Heart right ventricle (tissue), 16 donors: ENCODE results near the gene MAD1L1. TPM values are rescaled to one million over a fixed set of nuclear protein-coding genes. Genes with fewer than 3 reads are reported as not detected.
A peak's percentile ranks its signal among the peaks of the same experiment; 100 is the strongest.

Experiments
- ATAC-seq, 8 donors: fragments of 200-7000 bp; cut with Tn5 transposase; one replicate each; pipeline ENCODE4 v1.9.1; 2020; ENCODE audit warnings: mild to moderate bottlenecking in 8 of 8, moderate library complexity in 8 of 8, moderate number of reproducible peaks in 1 of 8
- DNase-seq, 2 donors: peaks; one replicate each; pipeline ENCODE4 v3.0.0-alpha.2; 2020
- H3K27ac ChIP-seq, 10 donors: fragments of 200-600 bp; sonication (generic) in 2 of 10; one replicate each; pipeline versions ENCODE4 v1.5.0 to v1.8.0; 2020 to 2022; ENCODE audit warnings: mild to moderate bottlenecking in 3 of 10
- H3K27me3 ChIP-seq, 7 donors: fragments of 200-600 bp; one replicate each; pipeline ENCODE4 v1.8.0; 2021 to 2022; ENCODE audit warnings: mild to moderate bottlenecking in 2 of 7
- H3K36me3 ChIP-seq, 9 donors: fragments of 200-600 bp; sonication (generic) in 1 of 9; one replicate each; pipeline versions ENCODE4 v1.5.0 to v1.8.0; 2020 to 2022; ENCODE audit warnings: mild to moderate bottlenecking in 2 of 9
- H3K4me1 ChIP-seq, 9 donors: fragments of 200-600 bp; sonication (generic) in 1 of 9; one replicate each; pipeline versions ENCODE4 v1.5.0 to v1.8.0; 2020 to 2022; ENCODE audit warnings: mild to moderate bottlenecking in 4 of 9
- H3K4me3 ChIP-seq, 10 donors: fragments of 200-600 bp; sonication (generic) in 2 of 10; one replicate each; pipeline versions ENCODE4 v1.5.0 to v1.8.0; 2020 to 2022; ENCODE audit warnings: mild to moderate bottlenecking in 7 of 10, moderate library complexity in 2 of 10
- H3K9me3 ChIP-seq, 11 donors: fragments of 200-600 bp in 10 of 11; sonication (generic) in 2 of 11; one replicate each; pipeline versions ENCODE4 v1.5.0 to v1.8.0; 2013 to 2022; ENCODE audit warnings: mild to moderate bottlenecking in 2 of 11, control low read depth in 1 of 11, moderate library complexity in 1 of 11
- WGBS, 2 donors: extraction: QIAGEN DNeasy Blood & Tissue Kit; methylation state at CpG; one replicate each; pipeline ENCODE4 v1.1.7; 2013; ENCODE audit warnings: inconsistent platforms in 1 of 2; 5-methylcytosine and 5-hydroxymethylcytosine counted together
- intact Hi-C, 10 donors: fragments of 100-400 bp; cut with DNase I; formaldehyde crosslinking; loops; one replicate each; pipeline versions ENCODE4 v1.11.1 to v1.14.2; 2022
- polyA plus RNA-seq, 2 donors: library from polyadenylated mRNA; stranded (reverse); fragments of 200-250 nt; gene quantifications; one replicate each; pipeline ENCODE4 v1.2.3, GENCODE V29; 2013
- total RNA-seq, 10 donors: library from RNA; stranded (reverse); fragmentation: NEBNext Ultra II Directional in 3 of 10; extraction: Animal tissue kit (Norgen Biotek cat#: 25700) in 3 of 10; gene quantifications; one replicate each; pipeline versions ENCODE4 v1.2.1 to v1.2.4, GENCODE V29; 2021 to 2023
- TF ChIP-seq, protein P1 (sequence below), 9 donors: fragments of 200-600 bp; sonication (generic) in 2 of 9; IDR thresholded peaks; one replicate each; pipeline versions ENCODE4 v1.5.0 to v1.8.0; 2021 to 2022; ENCODE audit warnings: antibody characterized with exemption in 9 of 9, mild to moderate bottlenecking in 5 of 9, moderate library complexity in 1 of 9
- donor health status: Arrhythmogenic right ventricular cardiomyopathy.
- donor health status: ischemic (EF 13 %, LVEDD 7.1; RV severe dilation, severe dysfunction).
- donor health status: healthy with polysubstance abuse.
- donor health status: DM: no; HTN: yes; CAD: no.
- donor health status: DM: no; HTN: no; CAD: no.
- donor health status: ischemic (EF 25% LVEDD 6.9; RV normal size, moderate dysfunction).
- donor health status: ischemic (EF 25% LVEDD 5.7; RV mildly dilated, moderate dysfunction).
- donor health status: healthy.
- donor health status: DM: yes; HTN: yes; CAD: no.
- donor health status: Ischemic cardiomyopathy.
- donor health status: ischemic (EF 35%, LVEDD 5.7; RV mildly dilated, moderate dysfunction).
- donor health status: nonischemic (EF 11% LVEDD 7.7; RV severe dilation, severe dysfunction).
- donor health status: DM: yes; HTN: yes; CAD: no.
- donor health status: PGD.
- donor health status: ischemic (EF 29% LVEDD 5.4; RV normal size, mild dysfunction).
- donor health status: nonischemic (EF 23%, LVEDD 6.1; RV moderate dilation, normal function).

Gene MAD1L1
- total and polyA plus RNA-seq, 12 donors = 13.8 to 46.8 (median 20.2) TPM

DNA sequence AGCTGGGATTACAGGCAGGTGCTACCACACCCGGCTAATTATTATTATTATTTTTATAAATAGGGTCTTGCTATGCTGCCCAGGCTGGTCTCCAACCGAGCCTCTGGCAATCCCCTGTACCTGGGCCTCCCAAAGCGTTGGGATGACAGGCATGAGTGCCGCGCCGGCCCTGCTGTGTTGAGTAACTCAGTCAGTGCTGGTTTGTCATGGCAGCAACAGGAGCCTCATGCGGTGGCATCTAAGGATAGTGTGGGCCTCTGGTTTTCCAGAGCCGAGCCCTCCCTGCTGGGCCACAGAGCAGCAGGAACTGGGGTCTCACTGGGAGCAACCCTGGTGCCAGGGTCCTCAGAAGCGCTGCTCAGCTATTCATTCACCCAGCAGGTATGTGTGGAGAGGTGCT is 318.0 kb downstream of the MAD1L1 start:
- WGBS, 2 donors = 83 to 95% methylated on average over 9 of the region's 9 CpGs
- no peaks in the 10 kb centered on the region for H3K27me3 ChIP-seq
- ATAC-seq (no peak), DNase-seq (no peak)
- H3K27ac ChIP-seq = no peak overlapping the region
- H3K4me3 ChIP-seq = no peak overlapping the region
- no peaks in the 10 kb centered on the region for H3K9me3 ChIP-seq
- H3K36me3 ChIP-seq = no peaks in the 10 kb centered on the region
- H3K4me1 ChIP-seq = peaks cover 10 to 45% (median 24%) of the 10 kb centered on the region in 9 donors
- intact Hi-C loops = no loop called here
- TF ChIP-seq, protein P1, sequence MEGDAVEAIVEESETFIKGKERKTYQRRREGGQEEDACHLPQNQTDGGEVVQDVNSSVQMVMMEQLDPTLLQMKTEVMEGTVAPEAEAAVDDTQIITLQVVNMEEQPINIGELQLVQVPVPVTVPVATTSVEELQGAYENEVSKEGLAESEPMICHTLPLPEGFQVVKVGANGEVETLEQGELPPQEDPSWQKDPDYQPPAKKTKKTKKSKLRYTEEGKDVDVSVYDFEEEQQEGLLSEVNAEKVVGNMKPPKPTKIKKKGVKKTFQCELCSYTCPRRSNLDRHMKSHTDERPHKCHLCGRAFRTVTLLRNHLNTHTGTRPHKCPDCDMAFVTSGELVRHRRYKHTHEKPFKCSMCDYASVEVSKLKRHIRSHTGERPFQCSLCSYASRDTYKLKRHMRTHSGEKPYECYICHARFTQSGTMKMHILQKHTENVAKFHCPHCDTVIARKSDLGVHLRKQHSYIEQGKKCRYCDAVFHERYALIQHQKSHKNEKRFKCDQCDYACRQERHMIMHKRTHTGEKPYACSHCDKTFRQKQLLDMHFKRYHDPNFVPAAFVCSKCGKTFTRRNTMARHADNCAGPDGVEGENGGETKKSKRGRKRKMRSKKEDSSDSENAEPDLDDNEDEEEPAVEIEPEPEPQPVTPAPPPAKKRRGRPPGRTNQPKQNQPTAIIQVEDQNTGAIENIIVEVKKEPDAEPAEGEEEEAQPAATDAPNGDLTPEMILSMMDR (IDR thresholded peaks at IDR 0.05) = no peak

DNA sequence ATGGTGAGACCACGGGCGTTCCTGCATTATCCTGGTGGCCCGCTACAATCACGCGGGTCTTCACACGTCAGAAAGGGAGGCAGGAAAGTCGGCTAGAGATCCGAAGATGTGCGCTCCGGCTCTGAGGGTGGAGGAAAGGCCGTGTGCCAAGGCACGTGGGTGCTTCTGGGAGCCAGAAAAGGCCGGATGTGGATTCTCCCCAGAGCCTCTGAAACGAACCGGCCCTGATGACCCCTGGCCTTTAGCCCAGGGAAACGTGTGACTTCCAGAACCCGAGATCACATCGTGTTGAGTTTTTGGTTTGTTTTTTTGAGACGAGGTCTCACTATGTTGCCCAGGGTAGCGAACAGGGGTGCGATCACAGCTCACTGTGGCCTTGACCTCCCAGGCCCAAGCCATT is 318.4 kb downstream of the MAD1L1 start:
- ATAC-seq = peak in 7 of 8 donors; percentile 39 to 72 (median 46)
- no peak overlapping the region for H3K4me3 ChIP-seq
- intact Hi-C loops = no loop called here
- peak; percentile 66 to 69 for DNase-seq
- peak overlapping the region in 3 of 10 donors; percentile 16 to 47 (median 35) for H3K27ac ChIP-seq
- 54 to 65% methylated on average over 21 of the region's 21 CpGs for whole genome bisulfite sequencing, 2 donors
- H3K9me3 ChIP-seq = no peaks in the 10 kb centered on the region
- H3K27me3 ChIP-seq = no peaks in the 10 kb centered on the region
- peaks cover 8 to 40% (median 24%) of the 10 kb centered on the region in 9 donors for H3K4me1 ChIP-seq
- TF ChIP-seq, protein P1 (IDR thresholded peaks at IDR 0.05) = no peak
- no peaks in the 10 kb centered on the region for H3K36me3 ChIP-seq

DNA sequence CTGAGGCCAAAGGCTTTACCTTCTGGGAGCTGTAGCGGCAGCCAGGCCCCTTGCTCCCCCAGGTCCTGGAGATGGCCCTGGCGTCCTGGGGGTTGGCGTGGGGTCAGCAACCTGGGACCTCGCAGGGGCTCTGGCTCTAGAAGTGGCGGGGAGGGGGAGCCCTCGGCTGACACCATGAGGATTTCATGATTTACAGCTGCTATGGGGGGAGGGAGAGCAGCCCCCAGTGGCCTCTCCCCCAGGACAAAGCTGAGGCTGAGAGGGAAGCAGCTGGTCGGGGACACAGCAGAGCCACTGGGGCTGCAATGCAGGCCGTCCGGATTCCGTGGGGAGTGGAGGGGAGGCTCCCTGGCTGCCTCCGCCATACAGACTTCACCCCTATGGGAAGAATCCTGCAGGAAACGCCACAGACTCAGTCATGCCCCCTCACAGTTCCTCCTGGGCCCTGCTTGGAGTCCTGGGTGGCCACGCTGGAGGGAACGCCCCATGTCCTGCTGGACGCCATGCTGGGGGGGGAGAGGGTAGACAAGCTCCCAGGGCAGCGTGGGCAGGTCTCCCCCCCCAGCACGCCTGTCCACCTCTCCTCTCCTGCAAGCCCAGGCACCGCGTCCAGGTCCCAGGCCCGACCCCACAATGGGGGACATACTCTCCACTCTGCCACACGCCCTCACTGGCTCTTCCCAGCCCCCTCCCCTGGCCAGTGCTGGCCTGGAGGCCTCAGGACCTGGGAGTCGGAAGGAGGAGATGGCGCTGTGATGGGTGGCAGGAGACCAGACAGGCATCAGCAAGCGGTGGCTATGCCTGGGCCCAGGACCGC is 319.1 kb downstream of the MAD1L1 start:
- Histone ChIP-seq H3K27me3 (no peaks in the 10 kb centered on the region), H3K9me3 (no peaks in the 10 kb centered on the region), H3K4me3 (no peak overlapping the region), H3K36me3 (no peaks in the 10 kb centered on the region), H3K4me1 (peaks cover 4 to 35% (median 18%) of the 10 kb centered on the region in 9 donors), H3K27ac (peak overlapping the region in 3 of 10 donors; percentile 16 to 47 (median 35))
- intact Hi-C loops = no loop called here
- ATAC-seq = peak in 3 of 8 donors; percentile 27 to 34 (median 32)
- peak in 1 of 2 donors; percentile 18 for DNase-seq
- 71 to 82% methylated on average over 25 of the region's 25 CpGs for WGBS, 2 donors
- TF ChIP-seq, protein P1 (IDR thresholded peaks at IDR 0.05) = no peak

DNA sequence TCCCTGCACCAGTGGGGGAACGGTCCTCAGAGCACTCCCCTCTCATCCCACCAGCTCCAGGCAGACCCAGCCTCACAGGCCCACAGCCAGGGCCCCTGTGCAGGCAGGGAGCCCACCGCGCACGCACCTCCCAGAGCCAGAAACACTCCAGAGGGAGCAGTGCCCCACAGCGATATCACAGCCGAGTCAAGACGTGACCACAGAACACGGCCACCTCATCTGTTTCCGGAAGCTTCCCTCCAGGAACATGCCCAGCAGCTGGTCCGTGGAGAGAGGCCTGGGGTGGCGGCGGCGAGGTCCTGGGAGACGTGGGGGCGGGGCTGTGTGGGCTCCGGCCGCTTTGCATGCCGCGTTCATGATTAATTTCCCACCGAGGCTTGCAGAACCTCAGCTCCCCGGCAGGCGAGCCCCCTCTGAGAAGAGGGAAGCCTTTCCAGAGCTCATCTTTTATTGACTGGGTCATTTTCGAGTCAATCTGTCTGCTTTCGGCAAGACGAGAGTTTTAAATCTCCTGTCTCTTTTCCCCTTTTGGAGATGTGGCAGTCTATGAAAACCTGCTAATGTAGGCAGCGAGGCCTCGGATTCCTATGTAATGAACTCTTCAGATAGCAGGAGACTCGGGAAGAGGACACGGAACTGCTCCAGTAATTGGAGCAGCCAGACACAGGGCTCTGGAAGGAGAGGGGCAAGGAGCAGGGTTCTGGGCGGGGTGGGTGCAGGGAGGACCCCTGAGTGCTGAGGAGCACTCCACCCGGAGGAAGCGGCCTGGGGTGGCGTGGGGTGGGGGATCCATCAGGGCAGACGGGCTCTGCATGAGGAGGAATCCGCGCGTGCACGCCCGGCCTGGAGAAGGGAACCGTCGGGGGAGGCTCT is 319.9 kb downstream of the MAD1L1 start:
- Histone ChIP-seq H3K27ac (peak overlapping the region in 1 of 10 donors; percentile 47), H3K27me3 (no peaks in the 10 kb centered on the region), H3K4me3 (no peak overlapping the region), H3K36me3 (no peaks in the 10 kb centered on the region), H3K4me1 (peaks cover 3 to 33% (median 16%) of the 10 kb centered on the region in 9 donors), H3K9me3 (no peaks in the 10 kb centered on the region)
- TF ChIP-seq, protein P1 (IDR thresholded peaks at IDR 0.05) = peak in 2 of 9 donors; percentile 10 to 11
- 63 to 74% methylated on average over 41 of the region's 41 CpGs for WGBS, 2 donors
- DNase-seq = peak in 1 of 2 donors; percentile 51
- ATAC-seq = peak in 4 of 8 donors; percentile 19 to 42 (median 26)
- intact Hi-C loops = no loop called here
